IPS-11a (cell line): ENCODE results near the gene RER1.

Source experiments
- H3K4me3 ChIP-seq: one replicate; pipeline ENCODE4 v1.5.1; 2013; ENCODE audit warnings: low read depth, low read length, control low read depth

Gene RER1

GRCh38 chr1:2442661-2443060 is 51.0 kb downstream of the RER1 start:
- H3K4me3 ChIP-seq, result no peak overlapping the region

GRCh38 chr1:2443277-2444137 is 51.9 kb downstream of the RER1 start:
- H3K4me3 ChIP-seq, result no peak overlapping the region

GRCh38 chr1:2444138-2444591 is 52.5 kb downstream of the RER1 start:
- H3K4me3 ChIP-seq, result no peak overlapping the region

GRCh38 chr1:2445162-2445822 is 53.7 kb downstream of the RER1 start:
- no peak overlapping the region for H3K4me3 ChIP-seq

- H3K4me3 ChIP-seq, result no peak overlapping the region
These were observed 54.2 kb downstream of the RER1 start for GRCh38 chr1:2445823-2446215.

- no peak overlapping the region for H3K4me3 ChIP-seq
These were observed 54.8 kb downstream of the RER1 start for GRCh38 chr1:2446394-2446793.

DNA sequence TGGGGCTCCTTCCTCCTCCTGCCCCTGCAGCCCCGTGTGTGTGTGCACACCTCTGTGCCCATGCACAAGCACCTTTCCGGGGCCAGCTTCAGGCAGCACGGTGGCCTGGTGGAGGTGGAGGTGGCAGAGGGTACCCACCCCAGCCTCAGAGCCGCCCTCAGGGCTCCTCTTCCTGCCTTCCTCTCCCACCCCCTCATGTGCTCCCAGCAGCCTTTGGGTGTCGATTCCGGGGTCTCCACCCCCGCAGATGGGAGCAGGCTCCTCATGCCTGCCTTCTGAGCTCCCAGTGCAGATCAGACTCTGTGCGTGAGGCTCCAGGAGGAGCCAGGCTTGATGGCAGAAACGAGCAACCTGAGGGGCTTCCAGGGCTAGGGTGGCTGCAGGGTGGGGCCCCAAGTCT is 55.2 kb downstream of the RER1 start:
- H3K4me3 ChIP-seq, result no peak overlapping the region

GRCh38 chr1:2447276-2448097 is 55.8 kb downstream of the RER1 start:
- no peak overlapping the region for H3K4me3 ChIP-seq

- no peak overlapping the region for H3K4me3 ChIP-seq
These were observed 56.4 kb downstream of the RER1 start for GRCh38 chr1:2448098-2448445.

DNA sequence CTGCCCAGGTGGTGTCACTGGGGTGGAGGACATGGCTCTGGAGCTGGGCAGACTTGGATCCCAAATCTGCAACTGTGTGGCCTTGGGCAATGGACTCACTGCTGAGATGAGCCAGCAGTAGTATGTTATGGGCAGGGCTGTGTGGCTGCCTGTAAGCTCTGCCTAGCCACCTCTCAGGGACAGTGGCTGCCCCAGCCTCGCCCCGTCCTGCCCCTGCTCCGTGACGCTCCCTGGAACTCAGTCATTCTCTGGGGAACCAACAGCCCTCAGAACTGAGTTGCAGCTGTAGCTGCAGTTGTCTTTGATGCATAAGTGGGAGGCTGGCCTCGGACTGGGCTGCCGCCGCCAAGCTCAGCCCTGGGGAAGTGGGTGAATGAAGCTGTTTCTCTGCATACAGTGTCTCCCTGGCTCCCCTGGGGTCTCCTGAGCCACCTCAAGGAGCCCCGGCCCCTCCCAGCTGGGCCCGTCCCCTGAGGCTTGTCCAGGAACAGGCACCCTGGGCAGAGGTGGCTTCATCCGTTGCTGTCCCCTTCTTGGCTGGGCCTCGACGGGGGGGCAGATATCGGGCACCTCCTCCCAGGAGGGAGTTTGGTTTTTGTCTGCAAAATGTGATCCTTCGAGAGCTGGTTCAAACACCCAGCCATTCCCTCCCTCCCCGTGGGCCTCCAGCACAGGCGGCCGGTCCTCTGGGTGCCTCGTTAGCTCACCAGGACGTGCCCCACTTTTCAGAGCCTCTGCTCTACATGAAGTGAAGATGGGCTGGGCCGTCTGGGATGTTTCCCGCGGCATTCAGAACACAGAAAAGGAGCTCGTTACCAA is 58.2 kb downstream of the RER1 start:
- H3K4me3 ChIP-seq, result no peak overlapping the region

GRCh38 chr1:2451741-2452140 is 60.1 kb downstream of the RER1 start:
- no peak overlapping the region for H3K4me3 ChIP-seq

DNA sequence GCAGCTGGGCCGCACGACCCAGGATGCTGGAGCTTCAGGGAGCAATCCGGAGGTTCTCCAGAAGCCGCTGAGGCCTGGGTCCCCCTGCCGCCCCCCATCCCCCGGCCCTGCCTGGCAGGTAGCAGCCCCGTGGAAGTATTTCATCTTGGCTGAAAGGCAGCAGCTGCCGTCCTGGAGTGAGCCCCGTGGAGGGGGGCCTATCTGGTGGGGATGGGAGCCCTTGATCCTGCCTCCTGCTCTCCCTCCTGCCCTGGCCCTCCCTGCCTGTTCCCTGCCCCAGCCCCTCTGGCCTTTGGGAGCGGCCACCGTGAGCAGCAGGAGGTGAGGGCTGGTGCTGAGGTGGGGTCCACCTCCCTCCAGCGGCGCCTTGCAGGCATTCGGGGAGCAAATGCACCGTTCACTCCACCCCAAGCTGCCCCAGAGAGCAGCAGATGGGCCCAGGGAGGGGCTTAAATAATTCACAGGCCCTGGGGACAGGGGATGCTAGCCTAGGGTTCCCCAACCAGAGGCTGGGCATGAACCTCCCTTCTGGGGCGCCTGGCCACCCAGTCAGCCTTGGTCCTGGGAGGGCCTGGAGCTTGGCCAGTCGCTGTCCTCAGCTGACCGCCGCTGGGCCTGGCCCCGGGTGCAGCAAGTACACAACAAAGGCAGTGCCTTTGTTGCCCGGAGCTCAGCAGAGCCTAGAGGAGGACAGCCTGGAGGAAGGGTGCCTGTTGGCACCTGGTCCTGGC is 60.7 kb downstream of the RER1 start:
- H3K4me3 ChIP-seq, result no peak overlapping the region

DNA sequence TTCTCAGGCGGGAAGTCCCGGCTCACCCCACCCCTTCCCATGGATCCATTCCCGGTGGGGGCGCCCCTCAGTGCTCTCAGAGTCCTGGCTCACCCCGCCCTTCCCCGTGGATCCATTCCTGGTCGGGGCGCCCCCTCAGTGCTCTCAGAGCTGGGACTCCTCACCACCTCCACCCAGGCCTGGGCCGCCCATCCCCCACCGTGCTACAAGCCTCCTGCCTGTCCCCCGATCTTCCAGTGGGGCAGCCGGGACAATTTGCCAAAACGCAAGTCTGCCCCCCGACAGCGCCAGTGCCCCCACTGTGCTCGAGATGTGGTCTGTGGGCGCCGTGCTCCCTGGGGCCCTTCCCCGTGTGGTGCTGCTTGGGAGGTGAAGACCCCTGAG is 61.3 kb downstream of the RER1 start:
- no peak overlapping the region for H3K4me3 ChIP-seq

GRCh38 chr1:2454227-2454626 is 62.6 kb downstream of the RER1 start:
- H3K4me3 ChIP-seq, result no peak overlapping the region
